ENCODE data around the gene TRPM8.

TRPM8 gene

DNA sequence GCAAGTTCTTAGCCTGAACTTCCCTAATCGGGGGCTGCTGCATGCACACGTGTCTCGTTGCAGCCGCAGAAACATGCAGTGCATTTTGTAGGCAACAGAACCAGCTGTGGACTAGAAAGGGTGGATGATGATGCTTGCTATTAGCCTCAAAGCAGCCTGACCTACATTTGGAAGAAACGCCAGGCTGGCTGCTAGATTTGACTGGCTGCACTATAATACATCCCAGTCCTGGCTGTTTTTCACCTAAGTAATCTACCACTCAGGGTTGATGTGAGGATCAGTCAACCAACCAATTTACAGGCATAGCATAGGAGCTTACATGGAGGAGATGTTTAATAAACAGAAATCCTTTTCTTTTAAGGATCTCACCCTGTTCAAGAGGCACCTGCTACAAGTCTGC lies 77.0 kb downstream of the TRPM8 start:
- no peak overlapping the region for H3K4me3 ChIP-seq (ENCODE audit: control insufficient read depth, low read depth, low read length)
- DNase-seq (ENCODE audit: low read depth): no peak
- TF ChIP-seq, protein P1, sequence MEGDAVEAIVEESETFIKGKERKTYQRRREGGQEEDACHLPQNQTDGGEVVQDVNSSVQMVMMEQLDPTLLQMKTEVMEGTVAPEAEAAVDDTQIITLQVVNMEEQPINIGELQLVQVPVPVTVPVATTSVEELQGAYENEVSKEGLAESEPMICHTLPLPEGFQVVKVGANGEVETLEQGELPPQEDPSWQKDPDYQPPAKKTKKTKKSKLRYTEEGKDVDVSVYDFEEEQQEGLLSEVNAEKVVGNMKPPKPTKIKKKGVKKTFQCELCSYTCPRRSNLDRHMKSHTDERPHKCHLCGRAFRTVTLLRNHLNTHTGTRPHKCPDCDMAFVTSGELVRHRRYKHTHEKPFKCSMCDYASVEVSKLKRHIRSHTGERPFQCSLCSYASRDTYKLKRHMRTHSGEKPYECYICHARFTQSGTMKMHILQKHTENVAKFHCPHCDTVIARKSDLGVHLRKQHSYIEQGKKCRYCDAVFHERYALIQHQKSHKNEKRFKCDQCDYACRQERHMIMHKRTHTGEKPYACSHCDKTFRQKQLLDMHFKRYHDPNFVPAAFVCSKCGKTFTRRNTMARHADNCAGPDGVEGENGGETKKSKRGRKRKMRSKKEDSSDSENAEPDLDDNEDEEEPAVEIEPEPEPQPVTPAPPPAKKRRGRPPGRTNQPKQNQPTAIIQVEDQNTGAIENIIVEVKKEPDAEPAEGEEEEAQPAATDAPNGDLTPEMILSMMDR (conservative IDR thresholded peaks at IDR 0.05; ENCODE audit: control insufficient read depth, insufficient read depth, low read depth, low read length): no peak

- no peak overlapping the region for H3K4me3 ChIP-seq (ENCODE audit: control insufficient read depth, low read depth, low read length)
- DNase-seq (ENCODE audit: low read depth): peak; percentile 52
- TF ChIP-seq, protein P1 (conservative IDR thresholded peaks at IDR 0.05; ENCODE audit: control insufficient read depth, insufficient read depth, low read depth, low read length): no peak
These were observed 78.8 kb downstream of the TRPM8 start for GRCh38 chr2:233996000-233996399.

DNA sequence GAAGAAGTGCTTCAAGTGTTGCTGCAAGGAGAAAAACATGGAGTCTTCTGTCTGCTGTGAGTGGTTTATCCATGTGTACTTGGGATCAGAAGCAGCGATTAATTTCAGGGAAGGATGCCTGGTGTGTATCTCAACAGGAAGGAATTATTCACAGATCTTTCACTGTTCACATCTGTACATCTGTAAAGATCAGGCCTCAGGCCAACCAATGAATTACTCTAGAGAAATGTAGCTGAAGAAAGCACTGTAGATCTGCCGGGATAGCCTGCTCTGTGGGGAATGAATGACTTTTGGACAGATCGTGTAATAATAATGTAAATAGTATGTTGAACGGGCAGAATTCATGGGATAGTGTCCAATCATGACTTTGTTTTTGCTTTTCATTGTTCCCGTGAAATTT lies 79.3 kb downstream of the TRPM8 start:
- TF ChIP-seq, protein P1 (conservative IDR thresholded peaks at IDR 0.05; ENCODE audit: control insufficient read depth, insufficient read depth, low read depth, low read length): no peak
- peak; percentile 86 for DNase-seq (ENCODE audit: low read depth)
- H3K4me3 ChIP-seq (ENCODE audit: control insufficient read depth, low read depth, low read length): no peak overlapping the region

DNA sequence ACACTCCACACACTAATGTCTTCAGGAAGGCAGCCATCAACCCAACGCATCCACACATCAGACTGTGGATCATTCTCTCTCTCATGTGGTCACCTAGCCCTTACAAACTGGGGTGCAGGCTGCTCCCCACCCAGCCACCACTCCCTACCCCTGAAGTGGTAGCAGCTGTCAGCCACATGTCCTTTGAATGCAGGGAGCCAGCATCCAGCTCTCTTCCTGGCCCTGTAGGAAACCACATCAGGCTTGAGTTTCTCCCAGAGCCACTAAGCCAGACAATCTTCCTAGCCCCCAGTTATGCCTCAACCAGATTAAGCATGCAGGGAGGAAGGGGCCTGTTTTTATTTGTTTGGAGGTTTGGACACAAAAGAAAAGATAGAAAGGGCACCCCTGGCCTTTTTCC lies 80.5 kb downstream of the TRPM8 start:
- DNase-seq (ENCODE audit: low read depth): no peak
- TF ChIP-seq, protein P1 (conservative IDR thresholded peaks at IDR 0.05; ENCODE audit: control insufficient read depth, insufficient read depth, low read depth, low read length): no peak
- H3K4me3 ChIP-seq (ENCODE audit: control insufficient read depth, low read depth, low read length): no peak overlapping the region

DNA sequence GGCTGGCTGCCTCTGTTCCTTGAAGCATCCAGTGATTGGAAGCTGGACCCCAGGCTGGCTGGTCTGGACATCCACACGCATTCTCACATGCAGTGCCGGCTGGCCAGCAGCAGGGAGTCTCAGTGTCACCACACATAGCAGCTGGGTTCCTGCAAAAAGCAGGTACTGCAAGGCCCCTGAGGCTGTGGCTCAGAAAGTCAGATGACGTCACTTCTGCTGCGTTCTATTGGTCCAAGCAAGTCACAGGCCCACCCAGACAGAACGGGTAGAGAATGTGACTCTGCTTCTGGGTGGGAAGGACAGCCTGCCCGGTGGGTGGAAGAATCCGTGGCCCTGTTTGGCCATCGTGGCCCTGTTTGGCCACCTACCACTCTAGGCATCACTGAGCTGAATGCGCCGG lies 82.0 kb downstream of the TRPM8 start:
- TF ChIP-seq, protein P1 (conservative IDR thresholded peaks at IDR 0.05; ENCODE audit: control insufficient read depth, insufficient read depth, low read depth, low read length): no peak
- no peak overlapping the region for H3K4me3 ChIP-seq (ENCODE audit: control insufficient read depth, low read depth, low read length)
- no peak for DNase-seq (ENCODE audit: low read depth)

GRCh38 chr2:234001380-234002160 lies 84.4 kb downstream of the TRPM8 start:
- TF ChIP-seq, protein P1 (conservative IDR thresholded peaks at IDR 0.05; ENCODE audit: control insufficient read depth, insufficient read depth, low read depth, low read length): no peak
- no peak overlapping the region for H3K4me3 ChIP-seq (ENCODE audit: control insufficient read depth, low read depth, low read length)
- no peak for DNase-seq (ENCODE audit: low read depth)

All from fibroblast of mammary gland (primary cell).